Fibroblast of mammary gland (primary cell): Measurements from ENCODE around the gene EEF2.

ENCODE experiments used
- DNase-seq: peaks from one replicate; pipeline ENCODE4 v3.0.0-alpha.2; 2010; ENCODE audit warnings: low read depth
- H3K4me3 ChIP-seq: 2 replicates; pipeline ENCODE4 v1.5.1; 2011; ENCODE audit warnings: low read depth, mild to moderate bottlenecking, low read length, moderate library complexity; ENCODE audit not compliant: control insufficient read depth
- CTCF ChIP-seq: conservative IDR thresholded peaks from 2 replicates; pipeline ENCODE4 v1.5.1; 2011; ENCODE audit warnings: low read depth, low read length, inconsistent platforms; ENCODE audit not compliant: control insufficient read depth, insufficient read depth

EEF2 gene

GRCh38 chr19:3983542-3983914, 1.7 kb downstream of the EEF2 start:
- TF ChIP-seq CTCF: no peak
- no peak for DNase-seq
- peak overlapping the region; percentile 91 for H3K4me3 ChIP-seq

- DNase-seq: peak; percentile 84
- no peak for TF ChIP-seq CTCF
- peak overlapping the region; percentile 91 for H3K4me3 ChIP-seq
Measured at GRCh38 chr19:3982701-3983541, 2.3 kb downstream of the EEF2 start.

GRCh38 chr19:3981736-3982681, 3.3 kb downstream of the EEF2 start:
- no peak for TF ChIP-seq CTCF
- DNase-seq: no peak
- H3K4me3 ChIP-seq: no peak overlapping the region

GRCh38 chr19:3981373-3981735, 3.9 kb downstream of the EEF2 start:
- no peak overlapping the region for H3K4me3 ChIP-seq
- no peak for DNase-seq
- no peak for TF ChIP-seq CTCF

GRCh38 chr19:3980353-3981251, 4.7 kb downstream of the EEF2 start:
- no peak for DNase-seq
- TF ChIP-seq CTCF: no peak
- H3K4me3 ChIP-seq: no peak overlapping the region
